Cardiac septum (tissue), 1 donor: Measurements from ENCODE around the gene COPS6. TPM values are rescaled to one million over a fixed set of nuclear protein-coding genes. Genes with fewer than 3 reads are reported as not detected.
A peak's percentile ranks its signal among the peaks of the same experiment; 100 is the strongest.

Source experiments
- DNase-seq: peaks from one replicate; pipeline ENCODE4 v3.0.0-alpha.2; 2020; ENCODE audit warnings: low spot score
- intact Hi-C: fragments of 100-400 bp; cut with DNase I; formaldehyde crosslinking; loops from one replicate; pipeline ENCODE4 v1.14.0; 2022
- long read RNA-seq: library from polyadenylated mRNA; unstranded; transcript quantifications from one replicate; pipeline ENCODE4 v2.0.0, GENCODE V29; 2021
- total RNA-seq: library from RNA; stranded (reverse); fragmentation: NEBNext Ultra II Directional; extraction: Animal tissue kit (Norgen Biotek cat#: 25700); gene quantifications from one replicate; pipeline ENCODE4 v1.2.1, GENCODE V29; 2021
- donor health status: DM: no; HTN: no; CAD: no.

Gene COPS6
- 86.4 TPM for total RNA-seq
- long read RNA-seq, transcript COPS6-201 (10 exons, 1,432 nt) = major isoform, 226 of 266 reads
- long read RNA-seq, partial matches to known transcripts = 29 of 266 reads
- long read RNA-seq, other reads (novel, unspliced or antisense) = 8 of 266 reads

DNA sequence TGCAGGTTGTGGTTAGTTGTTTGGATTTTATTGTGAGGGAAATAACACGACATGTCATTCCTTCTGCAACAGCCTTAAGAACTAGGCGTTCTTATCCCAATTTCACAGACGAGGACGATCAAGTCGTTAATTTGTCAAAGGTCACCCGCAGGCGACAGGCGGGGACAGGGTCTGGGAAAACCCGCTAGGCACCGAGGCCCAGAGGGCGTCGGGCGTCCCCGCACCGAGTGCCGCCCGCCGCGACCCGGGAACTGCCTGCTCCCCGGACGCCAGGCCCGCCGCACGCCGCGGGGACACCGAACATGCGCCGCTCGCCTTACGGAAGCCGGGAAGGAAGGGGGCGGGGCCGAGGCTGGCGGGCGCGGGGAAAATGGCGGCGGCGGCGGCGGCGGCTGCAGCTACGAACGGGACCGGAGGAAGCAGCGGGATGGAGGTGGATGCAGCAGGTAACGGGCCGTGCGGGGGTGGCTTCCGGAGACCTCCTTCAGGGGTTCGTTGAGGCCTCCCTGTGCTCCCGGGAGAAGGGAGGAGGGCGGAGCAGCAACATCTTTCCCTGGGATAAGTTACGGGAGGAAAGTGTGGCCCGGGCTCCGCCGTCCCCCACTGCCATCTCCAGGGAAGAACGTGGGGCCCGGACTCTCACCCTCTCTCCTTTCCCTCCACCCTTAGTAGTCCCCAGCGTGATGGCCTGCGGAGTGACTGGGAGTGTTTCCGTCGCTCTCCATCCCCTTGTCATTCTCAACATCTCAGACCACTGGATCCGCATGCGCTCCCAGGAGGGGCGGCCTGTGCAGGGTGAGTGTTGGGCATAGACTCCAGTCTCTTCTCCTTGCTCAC lies at the start of gene COPS6:
Gene COPS6, plus strand, starts transcription at position 349 of the 837 bp plus-strand sequence. Its CDS starts 22 bp downstream, at position 371.
- DNase-seq = peak; percentile 92
- intact Hi-C loops = loop anchor here (5.0 to 10.0 kb wide), 2 partner anchors 38 to 174 kb away; partner anchors contain the start of genes MBLAC1 and TRIM4

DNA sequence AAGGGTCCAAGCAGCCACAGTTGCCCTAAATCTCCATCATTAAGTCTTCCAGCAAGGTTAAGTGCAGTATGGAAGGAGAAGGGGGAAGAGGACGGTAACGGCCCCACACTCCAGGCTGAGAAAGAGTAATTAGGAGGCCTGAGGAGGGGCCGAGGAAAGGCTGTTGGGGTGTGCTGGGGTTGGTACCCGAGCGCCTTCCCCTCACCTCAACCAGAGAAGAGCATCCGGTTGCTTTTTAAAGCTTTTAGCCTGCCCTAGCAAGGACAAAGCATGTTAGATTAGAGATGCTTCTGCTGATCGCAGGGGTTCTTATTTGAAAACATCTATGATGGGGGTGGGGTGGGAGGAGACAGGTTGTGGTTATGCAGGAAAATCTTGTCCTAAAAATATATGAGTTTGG lies 48.2 kb upstream of the COPS6 start:
- no peak for DNase-seq
- intact Hi-C loops = no loop called here

DNA sequence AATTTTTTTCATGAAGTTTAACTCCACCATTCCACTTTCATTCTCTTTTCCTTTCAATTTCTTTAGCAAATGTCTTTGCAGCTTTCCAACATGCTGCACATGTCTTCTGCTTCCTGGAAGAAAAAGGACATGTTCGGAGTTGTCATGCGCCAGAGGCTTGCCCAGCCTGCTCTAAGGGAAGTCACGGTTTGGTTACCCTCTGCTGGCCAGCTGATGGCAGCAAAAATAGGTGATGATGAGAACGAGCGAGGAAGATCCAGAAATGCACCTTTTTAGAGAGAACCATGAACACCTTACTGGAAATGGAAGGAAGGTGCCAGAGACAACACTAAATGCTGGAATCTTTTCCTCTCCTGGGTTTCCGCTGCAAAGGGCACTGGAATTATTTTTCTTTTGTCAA lies 44.1 kb upstream of the COPS6 start:
- intact Hi-C loops = no loop called here
- DNase-seq = no peak

DNA sequence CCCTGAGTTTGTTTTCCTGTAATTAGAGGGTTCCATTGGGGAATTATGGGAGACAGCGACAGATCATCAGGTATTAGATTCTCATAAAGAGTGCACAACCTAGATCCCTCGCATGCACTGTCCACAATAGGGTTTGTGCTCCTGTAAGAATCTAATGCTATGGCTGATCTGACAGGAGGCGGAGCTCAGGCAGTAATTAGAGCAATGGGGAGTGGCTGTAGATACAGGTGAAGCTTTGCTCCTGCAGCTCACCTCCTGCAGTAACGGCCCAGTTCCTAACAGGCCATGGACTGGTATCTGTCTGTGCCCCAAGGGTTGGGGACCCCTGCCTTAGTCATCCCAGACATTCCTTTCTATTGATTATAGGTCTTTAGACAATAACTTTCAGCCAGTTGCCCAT lies 40.1 kb upstream of the COPS6 start:
- DNase-seq = no peak
- intact Hi-C loops = no loop called here

DNA sequence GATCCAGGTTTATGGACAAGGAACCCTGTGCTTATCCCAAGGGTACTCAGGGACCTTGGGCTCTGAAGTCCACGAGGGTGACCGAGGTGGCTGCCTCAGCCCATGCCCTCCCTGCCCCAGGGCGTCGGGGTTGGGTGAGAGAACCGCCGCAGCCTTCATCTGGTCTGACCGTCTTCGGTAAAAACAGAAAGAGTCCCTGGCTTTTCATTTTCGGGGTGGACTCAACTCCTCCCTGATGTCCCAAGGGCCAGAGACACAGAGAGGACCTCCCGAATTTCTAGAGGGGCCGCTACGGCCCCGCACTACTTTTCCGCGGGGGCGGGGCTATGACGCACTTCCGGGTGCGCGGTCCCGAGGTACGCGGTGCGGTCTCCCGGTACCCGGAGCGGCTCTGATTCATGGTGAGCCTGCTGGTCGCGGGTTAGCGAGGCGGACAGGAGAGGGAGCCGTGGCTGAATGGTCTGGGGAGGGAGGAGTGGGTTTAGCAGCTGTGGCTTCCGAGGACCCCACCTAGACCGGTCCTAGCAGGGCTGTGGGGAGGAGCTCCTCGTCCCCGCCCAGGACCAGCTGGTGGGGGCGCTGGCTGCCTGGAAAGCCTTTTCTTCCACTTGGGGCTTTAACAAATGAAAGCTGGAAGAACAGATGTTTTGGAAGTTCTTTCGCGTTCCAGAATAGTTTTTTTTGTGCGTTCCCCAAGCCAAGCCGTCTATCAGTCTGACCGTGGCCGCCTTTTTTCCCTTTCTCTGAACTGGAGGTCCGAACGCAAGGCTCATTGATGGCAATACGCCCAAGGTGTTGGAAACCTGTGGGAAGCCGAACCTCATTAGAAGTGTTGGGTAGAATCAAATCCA lies 39.1 kb upstream of the COPS6 start, which contains the start of gene ZSCAN21:
Gene ZSCAN21, plus strand, starts transcription at position 334 of the 851 bp plus-strand sequence. CDS start 7,233 bp downstream, outside the sequence.
- DNase-seq = peak; percentile 93
- intact Hi-C loops = no loop called here

DNA sequence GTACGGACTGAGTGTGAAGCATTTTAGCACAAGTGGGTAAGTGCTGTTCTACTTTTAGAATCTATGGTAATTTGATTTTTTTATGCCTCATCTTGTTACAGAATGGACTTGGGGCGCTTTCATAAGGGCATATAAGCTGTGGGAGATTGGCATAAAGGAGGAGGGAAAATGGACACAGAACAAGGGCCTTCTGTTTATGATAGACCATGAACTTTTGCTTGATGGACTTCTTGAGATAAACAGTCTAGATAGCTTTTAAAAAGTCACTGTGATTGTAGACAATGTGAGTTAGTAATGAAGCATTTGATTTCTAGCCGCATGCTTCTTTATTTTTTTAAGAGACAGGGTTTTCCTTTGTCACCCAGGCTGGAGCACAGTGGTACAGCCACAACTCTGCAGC lies 37.2 kb upstream of the COPS6 start:
- DNase-seq = no peak
- intact Hi-C loops = no loop called here

DNA sequence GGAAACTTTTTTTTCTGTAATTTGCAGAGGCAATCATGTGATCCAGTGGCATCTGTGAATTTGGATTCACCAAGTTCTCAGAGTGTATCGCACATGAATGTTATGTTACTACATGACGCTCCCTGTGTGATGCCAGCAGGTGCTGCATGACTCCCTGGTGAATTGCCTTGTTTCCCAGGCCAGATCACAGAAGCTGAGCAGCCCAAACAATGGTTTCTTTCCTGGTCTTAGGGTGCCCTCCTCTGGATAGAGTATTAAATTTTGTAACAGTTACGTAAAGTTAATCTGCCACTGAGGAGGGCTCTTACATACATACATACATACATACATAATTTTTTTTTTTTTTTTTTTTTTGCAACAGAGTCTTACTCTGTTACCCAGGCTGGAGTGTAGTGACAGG lies 35.6 kb upstream of the COPS6 start:
- no peak for DNase-seq
- intact Hi-C loops = no loop called here

DNA sequence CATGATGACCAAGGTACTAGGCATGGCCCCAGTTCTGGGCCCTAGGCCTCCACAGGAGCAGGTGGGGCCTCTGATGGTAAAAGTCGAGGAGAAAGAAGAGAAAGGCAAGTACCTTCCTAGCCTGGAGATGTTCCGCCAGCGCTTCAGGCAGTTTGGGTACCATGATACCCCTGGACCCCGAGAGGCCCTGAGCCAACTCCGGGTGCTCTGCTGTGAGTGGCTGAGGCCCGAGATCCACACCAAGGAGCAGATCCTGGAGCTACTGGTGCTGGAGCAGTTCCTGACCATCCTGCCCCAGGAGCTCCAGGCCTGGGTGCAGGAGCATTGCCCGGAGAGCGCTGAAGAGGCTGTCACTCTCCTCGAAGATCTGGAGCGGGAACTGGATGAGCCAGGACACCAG lies 31.8 kb upstream of the COPS6 start:
- intact Hi-C loops = no loop called here
- DNase-seq = no peak

DNA sequence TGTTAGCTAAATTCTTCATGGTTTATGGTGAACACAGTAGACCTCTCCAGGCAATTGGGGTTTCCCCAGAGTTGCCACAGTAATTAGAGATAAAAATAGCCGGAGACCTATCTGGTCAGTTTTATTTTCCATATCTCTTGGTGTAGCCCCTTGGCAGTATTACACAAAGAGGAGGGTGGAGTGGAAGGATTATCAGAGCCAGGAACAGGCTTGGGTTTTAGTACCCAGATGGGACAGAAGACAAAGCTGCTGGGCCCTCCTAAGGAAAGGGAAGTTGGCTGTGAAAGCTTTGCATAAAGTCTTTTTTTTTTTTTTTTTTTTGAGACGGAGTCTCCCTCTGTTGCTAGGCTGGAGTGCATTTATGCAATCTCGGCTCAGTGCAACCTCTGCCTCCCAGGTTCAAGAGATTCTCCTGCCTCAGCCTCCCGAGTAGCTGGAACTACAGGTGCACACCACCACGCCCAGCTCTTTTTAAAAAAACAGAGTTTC lies 29.5 kb upstream of the COPS6 start:
- intact Hi-C loops = no loop called here
- no peak for DNase-seq

DNA sequence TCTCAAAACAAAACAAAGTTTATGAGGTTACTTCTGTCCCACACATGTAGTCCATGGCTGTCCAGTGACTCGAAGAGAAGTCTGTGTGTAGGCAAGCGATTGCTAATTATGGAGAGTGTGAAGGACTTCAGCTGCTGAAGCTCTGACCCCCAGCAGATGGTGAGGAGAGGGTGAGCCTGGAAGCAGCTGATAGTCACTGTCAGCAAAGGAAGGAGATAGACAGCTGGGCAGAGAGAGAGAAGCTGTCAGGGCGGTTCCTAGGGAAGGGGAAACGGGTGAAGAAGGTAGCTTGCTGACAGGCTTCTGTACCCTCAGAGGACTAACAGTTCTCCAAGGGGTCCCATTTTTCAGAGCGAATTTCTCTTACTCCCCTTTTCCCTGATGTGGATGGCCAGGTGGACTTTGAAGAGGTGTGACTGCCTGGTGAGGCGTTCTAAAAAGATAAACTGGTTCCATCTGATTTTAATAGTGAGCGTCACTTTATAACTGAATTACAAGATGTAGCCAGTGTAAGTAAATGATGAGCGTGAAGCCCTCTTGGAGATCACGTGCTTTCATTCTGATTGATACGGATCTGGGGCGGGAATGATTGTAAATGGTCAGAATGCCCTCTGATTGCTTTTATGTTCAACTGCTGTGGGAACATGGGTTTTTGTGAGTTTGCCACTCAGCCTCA lies 27.1 kb upstream of the COPS6 start:
- intact Hi-C loops = no loop called here
- no peak for DNase-seq

DNA sequence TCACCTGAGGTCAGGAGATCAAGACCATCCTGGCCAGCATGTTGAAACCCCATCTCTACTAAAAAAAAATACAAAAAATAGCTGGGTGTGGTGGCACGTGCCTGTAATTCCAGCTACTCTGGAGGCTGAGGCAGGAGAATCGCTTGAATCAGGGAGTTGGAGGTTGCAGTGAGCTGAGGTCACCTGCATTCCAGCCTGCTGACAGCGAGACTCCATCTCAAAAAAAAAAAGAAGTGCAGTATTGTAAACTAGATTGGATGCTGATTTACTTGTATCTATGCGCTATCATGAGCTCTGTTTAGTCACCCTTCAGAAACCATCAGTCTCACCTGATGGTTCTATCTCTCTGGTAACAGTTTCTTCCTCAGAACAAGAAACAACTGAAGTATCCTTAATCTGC lies 25.4 kb upstream of the COPS6 start:
- intact Hi-C loops = no loop called here
- DNase-seq = no peak

DNA sequence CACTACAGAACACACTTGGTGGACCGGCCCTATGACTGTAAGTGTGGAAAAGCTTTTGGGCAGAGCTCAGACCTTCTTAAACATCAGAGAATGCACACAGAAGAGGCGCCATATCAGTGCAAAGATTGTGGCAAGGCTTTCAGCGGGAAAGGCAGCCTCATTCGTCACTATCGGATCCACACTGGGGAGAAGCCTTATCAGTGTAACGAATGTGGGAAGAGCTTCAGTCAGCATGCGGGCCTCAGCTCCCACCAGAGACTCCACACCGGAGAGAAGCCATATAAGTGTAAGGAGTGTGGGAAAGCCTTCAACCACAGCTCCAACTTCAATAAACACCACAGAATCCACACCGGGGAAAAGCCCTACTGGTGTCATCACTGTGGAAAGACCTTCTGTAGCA lies 24.6 kb upstream of the COPS6 start:
- intact Hi-C loops = no loop called here

DNA sequence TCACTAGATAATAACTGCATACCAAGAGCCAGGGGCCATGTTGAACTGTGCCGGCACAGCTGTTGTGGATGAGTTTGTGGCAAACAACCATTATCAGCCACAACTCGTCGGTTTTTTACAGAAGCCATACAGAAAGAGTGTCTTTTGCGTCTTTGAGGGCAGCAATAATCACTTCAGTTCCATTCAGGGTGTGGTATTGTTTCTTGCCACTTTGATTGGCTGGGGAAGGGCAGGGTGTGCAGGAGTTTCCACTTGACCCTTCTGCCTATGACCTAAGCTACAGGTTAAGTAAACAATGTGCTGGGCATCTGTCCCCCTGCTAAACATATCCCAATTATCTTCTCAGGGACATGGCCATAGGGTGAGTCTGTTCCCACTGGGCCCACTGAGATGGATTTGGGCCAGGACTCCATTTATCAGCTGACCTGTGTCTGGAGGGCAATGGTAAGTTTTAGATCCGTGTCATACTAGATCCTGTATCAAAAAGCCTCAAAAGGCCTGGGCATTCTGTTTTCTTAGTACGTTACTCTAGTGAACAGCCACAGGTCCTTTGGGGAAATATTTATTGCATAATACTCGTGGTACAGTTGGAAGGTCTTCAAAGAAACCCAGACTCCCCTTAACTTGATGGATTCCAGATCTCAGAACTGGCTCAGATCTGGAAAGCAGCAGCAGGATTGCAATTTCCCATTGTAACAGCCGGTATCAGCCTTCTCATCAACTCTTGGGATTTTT lies 23.1 kb upstream of the COPS6 start:
- no peak for DNase-seq
- intact Hi-C loops = no loop called here

More for the DNA sequence above, 24.6 kb upstream of the COPS6 start:
- no peak for DNase-seq

DNA sequence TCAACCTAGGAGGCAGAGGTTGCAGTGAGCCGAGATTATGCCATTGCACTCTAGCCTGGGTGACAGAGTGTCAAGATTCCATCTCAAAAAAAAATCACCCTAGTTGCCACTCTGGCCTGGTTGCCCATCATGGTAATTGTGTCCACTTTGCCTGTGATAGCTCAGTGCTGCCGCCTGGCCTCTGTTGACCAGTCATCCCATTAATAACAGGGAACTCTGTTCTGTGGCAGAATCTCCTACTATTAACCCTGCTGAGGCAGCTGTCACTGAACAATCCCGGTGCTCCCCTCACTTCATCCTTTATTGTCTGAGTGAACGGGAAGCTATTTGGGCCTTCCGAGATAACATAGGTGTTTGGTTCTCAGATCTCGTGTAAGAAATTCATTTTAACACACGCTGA lies 21.8 kb upstream of the COPS6 start:
- DNase-seq = no peak
- intact Hi-C loops = no loop called here

DNA sequence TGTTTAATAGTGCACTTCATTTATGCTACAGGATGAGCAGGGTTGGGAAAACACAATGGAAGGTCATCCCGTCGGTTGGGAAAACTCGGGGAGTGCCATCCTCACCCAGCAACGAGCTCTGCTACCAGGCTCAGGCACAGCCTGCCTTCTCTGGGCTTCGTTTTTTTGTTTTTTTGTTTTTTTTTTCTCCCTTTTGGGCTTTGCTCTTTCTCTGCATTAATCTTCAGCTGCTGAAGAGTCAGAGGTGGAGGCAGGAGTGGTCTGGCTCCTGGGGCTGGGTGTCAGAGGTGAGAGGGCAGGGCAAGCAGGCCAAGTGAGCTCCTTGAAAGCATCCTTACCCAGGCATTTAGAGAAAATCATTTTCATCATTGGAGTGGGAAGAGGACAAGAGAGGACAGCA lies 18.8 kb upstream of the COPS6 start:
- intact Hi-C loops = no loop called here

DNA sequence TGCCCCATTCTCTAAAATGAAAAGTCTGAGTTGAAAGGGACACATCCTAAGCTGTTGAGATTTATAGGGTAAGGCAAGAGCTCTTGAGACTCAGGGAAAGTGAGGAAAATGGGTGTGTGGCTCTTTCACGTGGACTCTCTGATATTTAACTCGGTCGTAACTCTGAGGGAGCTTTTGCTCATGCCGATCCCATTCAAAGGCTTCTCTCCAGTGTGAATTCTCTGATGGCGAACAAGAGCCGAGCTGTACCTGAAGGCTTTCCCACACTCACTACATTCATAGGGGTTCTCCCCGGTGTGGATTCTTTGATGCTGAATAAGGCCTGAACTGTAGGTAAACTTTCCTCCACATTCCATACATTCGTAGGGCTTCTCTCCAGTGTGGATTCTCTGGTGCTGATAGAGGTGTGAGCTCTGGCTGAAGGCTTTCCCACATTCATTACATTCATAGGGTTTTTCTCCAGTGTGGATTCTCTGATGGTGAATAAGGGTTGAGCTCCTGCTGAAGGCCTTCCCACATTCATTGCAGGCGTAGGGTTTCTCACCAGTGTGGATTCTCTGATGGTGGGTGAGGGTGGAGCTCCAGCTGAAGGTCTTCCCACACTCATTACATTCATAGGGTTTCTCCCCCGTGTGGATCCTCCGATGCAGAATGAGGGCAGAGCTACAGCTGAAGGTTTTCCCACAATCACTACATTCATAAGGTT lies 17.6 kb upstream of the COPS6 start:
- intact Hi-C loops = no loop called here
- no peak for DNase-seq

More for the DNA sequence above, 18.8 kb upstream of the COPS6 start:
- no peak for DNase-seq

DNA sequence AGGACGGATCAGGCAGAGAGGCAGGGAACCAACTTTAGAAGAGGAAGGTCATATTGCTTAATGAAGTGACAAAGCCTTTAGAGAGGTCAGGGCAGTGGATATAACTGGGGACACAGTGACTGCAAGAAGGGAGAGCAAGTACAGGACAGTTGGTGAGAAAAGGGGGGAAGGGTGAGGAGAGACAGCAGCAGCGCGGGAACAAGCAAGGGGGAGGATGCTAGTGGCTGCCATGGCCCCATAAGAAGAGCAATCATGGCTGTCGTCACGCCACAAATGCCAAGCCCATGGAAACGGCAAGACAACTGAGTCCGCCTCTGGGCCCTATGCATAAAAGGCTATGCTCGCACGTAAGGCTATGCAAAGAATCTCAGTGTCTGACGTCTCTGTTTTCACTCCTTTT lies 16.3 kb upstream of the COPS6 start:
- intact Hi-C loops = no loop called here
- no peak for DNase-seq

DNA sequence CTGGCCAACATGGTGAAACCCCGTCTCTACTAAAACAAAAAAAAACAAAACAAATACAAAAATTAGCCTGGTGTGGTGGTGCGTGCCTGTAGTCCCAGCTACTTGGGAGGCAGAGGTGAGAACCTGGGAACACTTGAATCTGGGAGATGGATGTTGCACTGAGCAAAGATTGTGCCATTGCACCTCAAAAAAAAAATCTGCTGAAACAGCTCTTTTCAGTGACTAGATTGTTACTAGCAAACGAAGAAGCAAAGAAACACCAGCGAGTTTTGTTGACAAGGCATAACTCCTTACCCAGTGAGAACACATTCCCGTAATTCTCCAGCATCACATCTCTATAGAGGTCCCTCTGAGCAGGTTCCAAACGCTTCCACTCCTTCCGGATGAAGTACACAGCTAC lies 13.9 kb upstream of the COPS6 start:
- DNase-seq = no peak
- intact Hi-C loops = no loop called here
